H54 (cell line): ENCODE results near the gene CNMD.

Source experiments
- DNase-seq: peaks from one replicate; pipeline ENCODE4 v3.0.0; 2011; ENCODE audit warnings: low spot score, mixed read lengths; ENCODE audit not compliant: insufficient read length
- FAIRE-seq: peaks from 3 replicates; lab custom pipeline; 2011; peaks lifted over from hg19 to GRCh38; lab: Jason Lieb, UNC
- POLR2A ChIP-seq: IDR thresholded peaks from 2 replicates; pipeline ENCODE4 v1.6.1; 2011; ENCODE audit warnings: low read depth, mild to moderate bottlenecking, low read length

The CNMD gene

GRCh38 chr13:52739468-52740071 lies at the start of gene CNMD:
Gene CNMD, minus strand, starts transcription at chr13:52739820. Its CDS starts 119 bp downstream, at chr13:52739701.
- DNase-seq (no peak), FAIRE-seq (no peak)
- no peak for TF ChIP-seq POLR2A

- no peak for TF ChIP-seq POLR2A
- DNase-seq, result no peak
- FAIRE-seq, result no peak
Observed at GRCh38 chr13:52788011-52788410, 48.4 kb upstream of the CNMD start.

GRCh38 chr13:52787235-52787634 lies 47.6 kb upstream of the CNMD start:
- no peak for TF ChIP-seq POLR2A
- FAIRE-seq (no peak), DNase-seq (no peak)

GRCh38 chr13:52786766-52787165 lies 47.1 kb upstream of the CNMD start:
- DNase-seq, result no peak
- FAIRE-seq, result no peak
- TF ChIP-seq POLR2A, result no peak

GRCh38 chr13:52785739-52786138 lies 46.1 kb upstream of the CNMD start:
- no peak for TF ChIP-seq POLR2A
- no peak for FAIRE-seq
- DNase-seq, result no peak

GRCh38 chr13:52784591-52785340 lies 45.1 kb upstream of the CNMD start:
- no peak for TF ChIP-seq POLR2A
- no peak for FAIRE-seq
- no peak for DNase-seq

GRCh38 chr13:52783943-52784342 lies 44.3 kb upstream of the CNMD start:
- DNase-seq, result no peak
- TF ChIP-seq POLR2A, result no peak
- FAIRE-seq, result no peak

GRCh38 chr13:52782471-52783448 lies 43.1 kb upstream of the CNMD start:
- no peak for DNase-seq
- no peak for TF ChIP-seq POLR2A
- no peak for FAIRE-seq

- FAIRE-seq, result no peak
- DNase-seq, result no peak
- TF ChIP-seq POLR2A, result no peak
Observed at GRCh38 chr13:52780611-52781010, 41.0 kb upstream of the CNMD start.

- no peak for DNase-seq
- FAIRE-seq, result no peak
- no peak for TF ChIP-seq POLR2A
Observed at GRCh38 chr13:52780092-52780491, 40.5 kb upstream of the CNMD start.

GRCh38 chr13:52779103-52779502 lies 39.5 kb upstream of the CNMD start:
- FAIRE-seq (no peak), DNase-seq (no peak)
- no peak for TF ChIP-seq POLR2A

- no peak for TF ChIP-seq POLR2A
- FAIRE-seq, result no peak
- DNase-seq, result no peak
Observed at GRCh38 chr13:52776726-52777125, 37.1 kb upstream of the CNMD start.

- no peak for TF ChIP-seq POLR2A
- no peak for FAIRE-seq
- no peak for DNase-seq
Observed at GRCh38 chr13:52775511-52775910, 35.9 kb upstream of the CNMD start.

GRCh38 chr13:52767949-52768516 lies 28.4 kb upstream of the CNMD start:
- no peak for TF ChIP-seq POLR2A
- FAIRE-seq, result no peak
- DNase-seq, result no peak
